GM10266 (cell line): Measurements from ENCODE around the gene KCNQ1.

Experiments used
- DNase-seq: peaks from one replicate; pipeline ENCODE4 v3.0.0; 2012; ENCODE audit errors: extremely low spot score
- TF ChIP-seq, protein P1 (sequence below): IDR thresholded peaks from 2 replicates; pipeline ENCODE4 v1.5.1; 2012; ENCODE audit warnings: mild to moderate bottlenecking, low read depth; ENCODE audit not compliant: control insufficient read depth, insufficient read depth; ENCODE audit errors: missing control alignments

The KCNQ1 gene

DNA sequence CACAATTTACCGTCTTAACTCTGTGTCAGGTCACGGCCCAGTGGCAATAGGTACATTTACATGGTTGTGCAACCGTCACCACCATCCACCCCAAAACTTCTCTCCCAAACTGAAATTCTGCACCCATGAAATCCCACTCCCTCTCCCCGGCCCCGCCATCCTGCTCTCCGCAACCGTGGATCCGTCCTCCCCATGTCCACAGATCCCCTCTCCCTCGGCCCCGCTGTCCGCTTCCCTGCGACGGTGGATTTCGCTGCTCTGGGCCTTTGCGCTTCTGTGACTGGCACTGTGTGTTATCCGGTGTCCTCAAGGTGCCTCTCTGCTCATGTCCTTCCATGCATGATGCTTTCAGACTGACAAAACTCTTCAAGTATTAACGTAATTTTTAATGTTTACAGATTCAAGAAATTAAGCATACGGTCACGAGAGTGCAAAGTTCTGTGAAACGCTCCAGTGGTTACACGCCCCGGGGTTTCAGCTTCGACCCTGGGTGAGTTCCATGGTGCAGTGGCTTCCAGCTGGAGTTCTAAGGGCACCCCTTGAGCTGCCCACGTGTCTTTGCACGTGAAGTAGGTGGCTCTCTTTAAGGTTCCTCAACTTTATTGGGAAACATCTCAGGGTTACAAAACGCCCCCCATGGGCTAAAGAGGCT, 76.4 kb downstream of the KCNQ1 start:
- TF ChIP-seq, protein P1, sequence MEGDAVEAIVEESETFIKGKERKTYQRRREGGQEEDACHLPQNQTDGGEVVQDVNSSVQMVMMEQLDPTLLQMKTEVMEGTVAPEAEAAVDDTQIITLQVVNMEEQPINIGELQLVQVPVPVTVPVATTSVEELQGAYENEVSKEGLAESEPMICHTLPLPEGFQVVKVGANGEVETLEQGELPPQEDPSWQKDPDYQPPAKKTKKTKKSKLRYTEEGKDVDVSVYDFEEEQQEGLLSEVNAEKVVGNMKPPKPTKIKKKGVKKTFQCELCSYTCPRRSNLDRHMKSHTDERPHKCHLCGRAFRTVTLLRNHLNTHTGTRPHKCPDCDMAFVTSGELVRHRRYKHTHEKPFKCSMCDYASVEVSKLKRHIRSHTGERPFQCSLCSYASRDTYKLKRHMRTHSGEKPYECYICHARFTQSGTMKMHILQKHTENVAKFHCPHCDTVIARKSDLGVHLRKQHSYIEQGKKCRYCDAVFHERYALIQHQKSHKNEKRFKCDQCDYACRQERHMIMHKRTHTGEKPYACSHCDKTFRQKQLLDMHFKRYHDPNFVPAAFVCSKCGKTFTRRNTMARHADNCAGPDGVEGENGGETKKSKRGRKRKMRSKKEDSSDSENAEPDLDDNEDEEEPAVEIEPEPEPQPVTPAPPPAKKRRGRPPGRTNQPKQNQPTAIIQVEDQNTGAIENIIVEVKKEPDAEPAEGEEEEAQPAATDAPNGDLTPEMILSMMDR: no peak
- no peak for DNase-seq

DNA sequence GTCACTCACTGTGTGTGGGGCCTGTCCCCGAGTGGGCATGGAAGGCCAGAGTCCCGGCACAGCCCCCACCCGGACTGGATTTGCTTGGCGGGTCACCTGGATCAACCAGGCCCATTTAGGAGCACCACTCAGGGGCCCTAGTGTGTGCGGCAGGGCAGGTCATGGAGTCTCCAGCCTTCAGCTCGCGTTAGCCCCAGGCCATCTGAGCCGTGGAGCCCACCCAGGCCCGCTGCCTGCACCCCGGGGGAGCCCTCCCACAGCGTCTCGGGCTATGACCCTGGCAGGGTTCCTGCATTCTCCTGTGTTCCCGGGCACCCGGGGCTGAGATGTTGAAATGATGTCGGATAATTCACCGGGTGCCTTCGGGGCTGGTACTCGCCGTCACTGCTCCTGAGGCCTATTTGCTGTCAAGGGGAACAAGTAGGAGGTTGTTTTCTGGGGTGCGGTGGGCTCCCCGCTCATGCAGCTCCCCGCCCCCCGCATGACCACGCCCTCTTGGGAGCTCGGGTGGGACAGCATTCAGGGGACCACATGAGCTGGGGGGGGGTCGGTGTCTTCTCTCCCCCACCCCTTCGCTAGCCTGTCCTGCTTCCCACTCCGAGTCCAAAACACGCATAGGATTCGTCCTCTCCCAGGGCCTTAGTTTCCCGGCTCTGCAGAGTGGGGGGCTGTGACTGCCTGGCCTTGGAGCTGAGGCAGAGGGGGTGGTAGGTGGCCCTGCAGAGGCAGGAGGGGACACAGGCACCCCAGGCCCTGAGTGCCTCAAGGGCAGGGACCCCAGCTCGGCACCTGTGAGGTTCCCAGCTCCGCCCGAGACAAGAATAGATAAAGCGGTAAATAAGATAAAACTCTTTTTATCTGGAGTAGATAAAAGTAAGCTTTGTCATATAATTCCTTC, 77.2 kb downstream of the KCNQ1 start:
- no peak for DNase-seq

DNA sequence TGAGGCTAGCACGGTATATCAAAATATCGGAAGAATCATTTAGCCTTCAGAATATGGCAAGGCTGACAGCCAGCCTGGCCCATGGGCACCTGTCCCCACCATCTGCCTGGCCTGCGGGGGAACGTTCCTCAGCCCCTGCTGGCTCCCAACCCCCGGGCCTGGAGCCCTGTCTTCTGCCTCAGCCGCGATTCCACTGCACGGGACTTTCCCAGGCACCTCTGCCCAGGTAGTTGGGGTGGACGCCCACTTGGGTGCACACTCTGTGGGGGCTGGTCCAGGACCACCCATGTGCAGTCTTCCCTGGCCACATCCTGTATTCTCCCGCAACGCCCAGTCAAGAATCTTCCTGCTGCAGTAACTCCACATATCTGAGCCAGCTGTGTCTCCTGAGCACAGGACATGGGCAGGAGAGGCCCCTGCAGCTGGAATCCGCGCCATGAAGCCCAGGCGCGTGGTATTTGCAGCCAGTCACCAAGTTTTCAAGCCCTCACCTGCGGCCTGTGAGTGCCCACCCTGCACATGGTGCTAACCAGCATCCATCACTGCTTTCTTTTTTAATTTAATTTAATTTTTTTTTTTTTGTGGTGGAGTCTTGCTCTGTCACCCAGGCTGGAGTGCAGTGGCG, 77.9 kb downstream of the KCNQ1 start:
- TF ChIP-seq, protein P1: no peak
- no peak for DNase-seq

More for the DNA sequence above, 77.2 kb downstream of the KCNQ1 start:
- TF ChIP-seq, protein P1: no peak

DNA sequence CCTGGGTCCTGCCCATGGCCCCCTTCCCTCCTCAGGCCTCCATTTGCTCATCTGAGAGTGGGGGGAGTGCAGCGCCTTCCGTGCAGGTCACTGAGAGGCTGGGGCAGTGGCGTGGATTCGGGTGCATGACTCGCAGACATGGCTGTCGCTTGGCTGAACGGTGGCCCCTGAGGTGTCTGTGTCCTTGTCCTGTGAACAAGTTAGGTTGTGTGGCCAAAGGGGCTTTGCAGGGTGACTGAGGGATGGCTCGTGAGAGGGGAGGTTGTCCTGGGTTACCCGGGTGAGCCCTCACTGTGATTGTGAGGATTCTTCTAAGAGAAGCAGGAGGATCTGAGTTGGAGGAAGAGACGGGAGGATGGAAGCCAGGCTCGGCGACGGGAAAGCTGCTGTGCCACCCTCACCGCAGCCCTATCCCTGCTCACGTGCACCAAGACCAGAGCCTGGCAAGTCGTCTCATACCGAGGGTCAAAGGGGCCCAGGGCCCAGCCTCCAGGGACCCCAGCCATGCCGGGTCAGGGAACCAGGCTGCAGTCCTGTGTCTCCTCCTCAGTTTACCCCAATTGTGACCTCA, 79.1 kb downstream of the KCNQ1 start:
- TF ChIP-seq, protein P1: no peak
- no peak for DNase-seq

DNA sequence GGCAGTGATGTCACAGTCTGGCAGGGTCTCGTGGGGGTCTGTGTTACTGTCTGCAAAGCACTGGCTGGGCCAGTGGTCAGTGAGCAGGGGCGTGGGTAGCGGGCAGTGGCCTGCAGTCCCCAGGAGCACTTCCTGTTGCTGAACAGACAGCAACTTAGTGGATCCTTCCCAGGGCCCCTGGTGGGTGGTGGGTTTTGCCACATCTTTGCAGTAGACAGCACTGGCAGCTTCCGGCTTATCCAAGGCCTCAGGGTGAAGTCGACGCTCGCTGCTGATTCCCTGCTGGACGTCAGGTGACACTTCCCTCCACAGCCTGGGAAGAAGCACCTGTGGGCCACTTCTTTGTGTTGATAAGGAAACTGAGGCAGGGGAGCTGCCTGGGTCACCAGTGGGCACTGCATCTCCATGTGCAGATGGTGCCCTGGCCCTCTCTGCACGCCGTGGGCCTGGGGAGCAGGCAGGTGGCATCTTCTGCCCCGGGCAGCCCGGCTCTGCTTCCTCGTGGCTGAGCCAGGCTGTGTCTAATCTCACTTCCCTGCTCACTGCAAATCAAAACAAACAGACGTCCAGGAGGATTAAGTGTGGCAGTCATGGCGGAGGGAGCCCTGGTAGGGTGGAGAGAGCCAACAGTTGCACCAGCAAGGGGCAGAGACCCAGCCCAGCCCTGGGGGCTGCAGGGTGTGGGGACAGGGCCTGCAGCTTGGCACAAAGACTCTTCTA, 79.8 kb downstream of the KCNQ1 start:
- no peak for DNase-seq

DNA sequence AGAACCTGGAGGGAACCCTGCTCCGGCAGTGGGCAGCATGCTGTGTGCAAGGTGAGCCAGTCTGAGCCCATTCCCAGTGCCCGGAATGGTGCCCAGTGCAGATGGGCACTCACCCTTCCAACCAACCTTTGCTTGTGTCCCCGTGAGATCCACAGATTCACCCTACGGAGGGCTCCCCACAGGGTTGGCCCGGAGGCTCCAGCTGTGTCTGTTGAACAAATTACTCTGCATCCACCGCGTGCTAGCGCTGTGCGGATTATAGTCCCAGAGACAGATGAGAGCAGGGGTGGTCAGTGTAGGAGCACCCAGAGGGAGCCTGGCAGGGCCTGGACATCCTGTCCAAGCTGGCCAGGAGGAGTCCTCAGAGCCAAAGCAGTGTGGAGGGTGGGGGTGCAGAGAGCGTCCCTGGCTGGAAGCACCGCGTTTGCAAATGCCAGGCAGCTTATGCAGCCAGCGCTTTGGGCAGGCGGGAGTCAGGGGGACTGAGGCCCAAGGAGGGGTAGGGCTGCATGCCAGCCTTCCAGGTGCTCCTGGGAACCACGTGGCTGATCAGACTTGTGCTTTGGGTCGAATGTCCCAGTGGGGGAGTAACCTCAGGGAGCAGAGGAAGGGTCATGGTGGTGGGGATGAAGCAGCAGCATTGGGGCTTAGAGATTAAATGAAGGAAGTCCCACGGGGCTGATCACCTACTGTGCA, 80.5 kb downstream of the KCNQ1 start:
- no peak for DNase-seq
- TF ChIP-seq, protein P1: no peak

More for the DNA sequence above, 79.8 kb downstream of the KCNQ1 start:
- TF ChIP-seq, protein P1: no peak
